Esophagus squamous epithelium (tissue), 5 donors: ENCODE data around the gene YIPF2. TPM values are rescaled to one million over a fixed set of nuclear protein-coding genes. Genes with fewer than 3 reads are reported as not detected.

ENCODE experiments used
- DNase-seq: peaks from one replicate; lab custom pipeline; 2025; lab: John Stamatoyannopoulos, UW
- H3K27ac ChIP-seq, 4 donors: fragments of 200-600 bp; sonication (generic); one replicate each; pipeline ENCODE4 v1.5.1; 2016 to 2019; ENCODE audit warnings: mild to moderate bottlenecking in 1 of 4
- H3K27me3 ChIP-seq, 4 donors: fragments of 200-600 bp; sonication (generic); 1 replicate in 3 of 4; 2 replicates in 1 of 4; pipeline versions ENCODE4 v1.5.1 to v1.6.0; 2017 to 2021; ENCODE audit warnings: antibody characterized with exemption in 1 of 4
- H3K36me3 ChIP-seq, 3 donors: fragments of 200-600 bp; sonication (generic); one replicate each; pipeline ENCODE4 v1.5.1; 2016 to 2019
- H3K4me1 ChIP-seq, 3 donors: fragments of 200-600 bp; sonication (generic); one replicate each; pipeline ENCODE4 v1.5.1; 2017 to 2019
- H3K4me3 ChIP-seq, 4 donors: fragments of 200-600 bp; sonication (generic); 1 replicate in 3 of 4; 2 replicates in 1 of 4; pipeline ENCODE4 v1.5.1; 2016 to 2019; ENCODE audit warnings: mild to moderate bottlenecking in 2 of 4, moderate library complexity in 1 of 4
- H3K9me3 ChIP-seq, 3 donors: fragments of 200-600 bp; sonication (generic); one replicate each; pipeline ENCODE4 v1.5.1; 2016 to 2019
- CTCF ChIP-seq, 6 experiments: fragments of 450-650 bp in 4 of 6; fragments of 200-600 bp in 2 of 6; sonication (generic) in 2 of 6; IDR thresholded peaks; one replicate each; pipeline ENCODE4 v1.5.1; 2016 to 2019; ENCODE audit warnings: antibody characterized with exemption in 6 of 6, mild to moderate bottlenecking in 4 of 6, moderate library complexity in 4 of 6
- POLR2A ChIP-seq, 4 donors: fragments of 450-650 bp; IDR thresholded peaks; one replicate each; pipeline ENCODE4 v1.6.1; 2017; ENCODE audit warnings: antibody characterized with exemption in 4 of 4, mild to moderate bottlenecking in 4 of 4, moderate library complexity in 3 of 4
- WGBS, 2 donors: methylation state at CpG; one replicate each; pipeline ENCODE4 v1.1.5; 2018; 5-methylcytosine and 5-hydroxymethylcytosine counted together
- intact Hi-C: fragments of 100-400 bp; cut with DNase I; formaldehyde crosslinking; loops from one replicate; pipeline ENCODE4 v1.15.0; 2022
- total RNA-seq, 4 donors: library from RNA; depleted of rRNA; stranded (reverse); fragments of >200 nt; gene quantifications; one replicate each; pipeline ENCODE4 v1.1.0, GENCODE V29; 2016
- donor health status: DM: yes; HTN: yes; CAD: no.

Gene YIPF2
- total RNA-seq, 4 donors from 2014 or later = 39.6 to 63.2 (median 44.0) TPM

DNA sequence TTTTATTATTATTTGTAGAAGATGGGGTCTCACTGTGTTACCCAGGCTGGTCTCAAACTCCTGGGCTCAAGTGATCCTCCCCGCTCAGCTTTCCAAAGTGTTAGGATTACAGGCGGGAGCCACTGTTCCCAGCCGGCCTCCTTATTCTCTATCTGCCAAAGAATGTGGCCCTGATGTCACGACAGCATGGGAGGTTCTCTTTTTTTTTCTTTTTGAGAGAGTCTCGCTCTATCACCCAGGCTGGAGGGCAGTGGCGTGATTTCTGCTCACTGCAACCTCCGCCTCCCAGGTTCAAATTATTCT lies 33.6 kb downstream of the YIPF2 start:
- intact Hi-C loops = no loop called here
- no peak overlapping the region for H3K4me3 ChIP-seq
- DNase-seq = no peak

DNA sequence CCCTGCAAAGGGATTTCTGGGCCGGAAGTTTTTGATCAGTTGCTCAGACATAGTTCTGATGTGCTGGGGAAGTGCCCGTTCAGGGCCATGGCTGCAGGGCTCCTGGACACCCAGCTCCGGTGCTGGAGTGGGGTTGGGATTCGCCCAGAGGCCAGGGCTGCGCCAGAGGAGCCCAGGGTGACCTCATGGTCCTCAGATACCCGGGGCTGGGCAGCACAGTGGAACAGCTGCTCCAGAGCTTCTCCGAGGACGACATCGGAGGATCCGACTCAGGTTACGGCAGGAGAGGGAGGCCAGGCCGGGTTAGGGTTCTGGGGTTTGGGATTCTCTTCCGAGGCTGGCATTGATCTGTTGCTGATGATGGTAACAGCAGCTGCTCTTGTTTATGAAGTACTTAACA lies 36.2 kb downstream of the YIPF2 start:
- no peak for TF ChIP-seq CTCF (IDR thresholded peaks at IDR 0.05)
- no peak for TF ChIP-seq POLR2A (IDR thresholded peaks at IDR 0.05)
- WGBS, 2 donors = 20 to 71% methylated on average over 1 to 8 of the region's 13 CpGs
- Histone ChIP-seq H3K27ac (peak overlapping the region; percentile 88 to 94 (median 90)), H3K4me1 (peaks cover 34 to 90% (median 42%) of the 10 kb centered on the region in 3 donors), H3K36me3 (no peaks in the 10 kb centered on the region), H3K4me3 (no peak overlapping the region), H3K9me3 (no peaks in the 10 kb centered on the region), H3K27me3 (no peaks in the 10 kb centered on the region)
- no peak for DNase-seq
- intact Hi-C loops = no loop called here

More for the DNA sequence above, 33.6 kb downstream of the YIPF2 start:
- TF ChIP-seq CTCF (IDR thresholded peaks at IDR 0.05) (no peak), POLR2A (IDR thresholded peaks at IDR 0.05) (no peak)
- Histone ChIP-seq H3K9me3 (no peaks in the 10 kb centered on the region), H3K27ac (no peak overlapping the region), H3K27me3 (no peaks in the 10 kb centered on the region), H3K36me3 (no peaks in the 10 kb centered on the region), H3K4me1 (peaks cover 40 to 91% (median 47%) of the 10 kb centered on the region in 3 donors)
- WGBS, 2 donors = 86 to 92% methylated on average over 7 of the region's 7 CpGs

GRCh38 chr19:10891405-10892086 lies 36.9 kb downstream of the YIPF2 start:
- peak overlapping the region in 3 of 4 donors; percentile 12 to 35 (median 12) for H3K4me3 ChIP-seq
- no peak for DNase-seq
- H3K27ac ChIP-seq = peak overlapping the region; percentile 90 to 94 (median 92)
- no peaks in the 10 kb centered on the region for H3K36me3 ChIP-seq
- H3K9me3 ChIP-seq = no peaks in the 10 kb centered on the region
- intact Hi-C loops = no loop called here
- WGBS, 2 donors = 44 to 70% methylated on average over 16 to 19 of the region's 21 CpGs
- no peaks in the 10 kb centered on the region for H3K27me3 ChIP-seq
- TF ChIP-seq POLR2A (IDR thresholded peaks at IDR 0.05) (peak in 1 of 4 donors; percentile 26), CTCF (IDR thresholded peaks at IDR 0.05) (no peak)
- peaks cover 37 to 90% (median 39%) of the 10 kb centered on the region in 3 donors for H3K4me1 ChIP-seq

DNA sequence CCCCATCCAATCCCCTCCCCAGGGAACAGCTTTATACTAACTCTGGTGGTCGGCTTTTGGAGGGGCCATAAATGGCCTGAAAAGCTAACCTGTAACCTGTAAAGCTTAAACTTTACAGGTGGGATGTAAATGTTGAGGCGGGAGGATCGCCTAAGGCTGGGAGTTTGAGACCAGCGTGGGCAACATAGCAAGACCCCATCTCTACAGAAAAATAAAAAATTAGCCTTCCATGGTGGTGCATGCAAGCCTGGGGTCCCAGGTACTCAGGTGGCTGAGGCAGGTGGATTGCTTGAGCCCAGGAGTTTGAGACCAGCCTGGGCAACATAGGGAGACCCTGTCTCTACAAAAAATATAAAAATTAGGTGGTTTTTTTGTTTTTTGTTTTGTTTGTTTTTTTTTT lies 38.6 kb downstream of the YIPF2 start:
- no peak for TF ChIP-seq POLR2A (IDR thresholded peaks at IDR 0.05)
- TF ChIP-seq CTCF (IDR thresholded peaks at IDR 0.05) = no peak
- DNase-seq = no peak
- no peaks in the 10 kb centered on the region for H3K27me3 ChIP-seq
- H3K36me3 ChIP-seq = no peaks in the 10 kb centered on the region
- peaks cover 30 to 88% (median 38%) of the 10 kb centered on the region in 3 donors for H3K4me1 ChIP-seq
- no peaks in the 10 kb centered on the region for H3K9me3 ChIP-seq
- no peak overlapping the region for H3K27ac ChIP-seq
- intact Hi-C loops = no loop called here
- no peak overlapping the region for H3K4me3 ChIP-seq
- WGBS, 2 donors = 92 to 100% methylated on average over 3 of the region's 4 CpGs

- Histone ChIP-seq H3K36me3 (no peaks in the 10 kb centered on the region), H3K27ac (peak overlapping the region in 1 of 4 donors; percentile 2), H3K4me1 (peaks cover 30 to 90% (median 44%) of the 10 kb centered on the region in 3 donors), H3K27me3 (no peaks in the 10 kb centered on the region), H3K9me3 (no peaks in the 10 kb centered on the region), H3K4me3 (no peak overlapping the region)
- WGBS, 2 donors = 29 to 39% methylated on average over 6 to 9 of the region's 13 CpGs
- TF ChIP-seq CTCF (IDR thresholded peaks at IDR 0.05) = no peak
- TF ChIP-seq POLR2A (IDR thresholded peaks at IDR 0.05) = no peak
- no peak for DNase-seq
- intact Hi-C loops = no loop called here
Measured at GRCh38 chr19:10888421-10888866, 40.0 kb downstream of the YIPF2 start.
